ENCODE data around the gene ANP32E.

DNA sequence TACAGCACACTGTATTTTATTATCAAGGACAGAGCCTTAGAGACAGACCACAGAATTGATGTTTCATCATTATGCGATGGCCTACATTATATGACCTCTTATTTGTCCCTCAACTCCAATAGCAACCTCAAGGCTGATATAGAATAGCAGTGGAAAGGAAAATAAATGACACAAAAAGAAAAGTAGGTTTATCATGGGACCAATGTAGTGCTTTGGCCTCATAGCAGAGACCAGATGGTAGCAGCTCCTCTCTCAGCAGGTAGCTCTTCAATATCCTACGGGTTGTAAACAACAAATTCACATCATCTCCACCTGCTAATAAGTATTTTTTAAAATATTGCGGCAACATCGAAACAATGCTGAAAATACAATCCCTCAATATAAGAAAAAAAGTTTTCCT lies 25.2 kb downstream of the ANP32E start:
- no peak for TF ChIP-seq POLR2A (IDR thresholded peaks at IDR 0.05)
- TF ChIP-seq, protein P1, sequence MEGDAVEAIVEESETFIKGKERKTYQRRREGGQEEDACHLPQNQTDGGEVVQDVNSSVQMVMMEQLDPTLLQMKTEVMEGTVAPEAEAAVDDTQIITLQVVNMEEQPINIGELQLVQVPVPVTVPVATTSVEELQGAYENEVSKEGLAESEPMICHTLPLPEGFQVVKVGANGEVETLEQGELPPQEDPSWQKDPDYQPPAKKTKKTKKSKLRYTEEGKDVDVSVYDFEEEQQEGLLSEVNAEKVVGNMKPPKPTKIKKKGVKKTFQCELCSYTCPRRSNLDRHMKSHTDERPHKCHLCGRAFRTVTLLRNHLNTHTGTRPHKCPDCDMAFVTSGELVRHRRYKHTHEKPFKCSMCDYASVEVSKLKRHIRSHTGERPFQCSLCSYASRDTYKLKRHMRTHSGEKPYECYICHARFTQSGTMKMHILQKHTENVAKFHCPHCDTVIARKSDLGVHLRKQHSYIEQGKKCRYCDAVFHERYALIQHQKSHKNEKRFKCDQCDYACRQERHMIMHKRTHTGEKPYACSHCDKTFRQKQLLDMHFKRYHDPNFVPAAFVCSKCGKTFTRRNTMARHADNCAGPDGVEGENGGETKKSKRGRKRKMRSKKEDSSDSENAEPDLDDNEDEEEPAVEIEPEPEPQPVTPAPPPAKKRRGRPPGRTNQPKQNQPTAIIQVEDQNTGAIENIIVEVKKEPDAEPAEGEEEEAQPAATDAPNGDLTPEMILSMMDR (IDR thresholded peaks at IDR 0.05 in 8 of 11, conservative IDR thresholded peaks at IDR 0.05 in 3 of 11), result no peak
- TF ChIP-seq POLR2AphosphoS5 (IDR thresholded peaks at IDR 0.05), result no peak

Measured in spleen (tissue), 7 donors.